Activated CD4-positive, alpha-beta T cell treated with anti-CD3 and anti-CD28 coated beads, Interleukin-2, Interleukin-4, amounts not matched to agents 100 ng/mL and 50 ng/mL, durations not matched to agents 16 hours and 8 hours (primary cell): Measurements from ENCODE around the gene ABLIM1.

Experiments
- DNase-seq: peaks from one replicate; pipeline ENCODE4 v3.0.0-alpha.2; 2020; ENCODE audit warnings: low spot score

The ABLIM1 gene

GRCh38 chr10:114545819-114546218 lies 112.3 kb downstream of the ABLIM1 start:
- DNase-seq, result no peak

GRCh38 chr10:114545071-114545470 lies 113.0 kb downstream of the ABLIM1 start:
- DNase-seq, result no peak

- DNase-seq, result peak; percentile 81
These were observed 113.9 kb downstream of the ABLIM1 start for GRCh38 chr10:114544045-114544659.

DNA sequence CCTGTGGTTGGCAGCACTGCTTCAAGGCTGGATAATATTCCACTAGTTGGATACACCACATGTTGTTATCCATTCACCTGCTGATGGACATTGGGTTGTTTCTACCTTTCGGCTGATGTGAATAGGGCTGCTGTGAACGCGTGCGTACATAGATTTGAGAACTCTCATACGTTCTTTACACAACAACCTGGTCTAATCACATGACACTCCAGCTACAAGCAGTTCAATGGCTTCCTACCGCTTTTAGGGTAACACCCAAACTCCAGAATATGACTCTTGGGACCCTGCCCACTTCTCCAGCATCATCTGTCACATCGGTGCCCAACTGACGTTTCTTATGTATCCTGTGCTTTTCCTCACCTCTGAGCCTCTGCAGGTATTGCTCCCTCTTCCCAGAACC lies 114.6 kb downstream of the ABLIM1 start:
- DNase-seq, result no peak

DNA sequence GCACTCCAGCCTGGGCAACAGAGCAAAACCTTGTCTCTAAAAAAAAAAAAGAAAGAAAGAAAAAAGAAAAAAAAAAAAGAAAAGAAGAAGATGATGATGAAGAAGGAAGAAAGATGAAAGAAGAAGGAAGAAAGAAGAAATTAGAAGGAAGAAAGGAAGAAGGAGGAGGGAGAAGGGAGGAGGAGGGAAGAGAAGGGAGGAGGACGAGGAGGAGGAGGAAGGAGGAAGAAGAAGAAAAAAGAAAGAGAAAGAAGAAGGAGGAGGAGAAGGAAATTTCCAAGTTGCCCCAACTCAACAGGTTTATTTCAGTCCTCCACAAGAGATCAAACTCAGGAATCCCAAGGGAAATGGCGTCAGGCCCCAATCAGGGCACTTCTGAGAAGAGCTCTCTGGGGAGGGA lies 115.7 kb downstream of the ABLIM1 start:
- no peak for DNase-seq

- no peak for DNase-seq
These were observed 116.3 kb downstream of the ABLIM1 start for GRCh38 chr10:114541797-114542160.

GRCh38 chr10:114541081-114541796 lies 116.8 kb downstream of the ABLIM1 start:
- peak; percentile 82 for DNase-seq

DNA sequence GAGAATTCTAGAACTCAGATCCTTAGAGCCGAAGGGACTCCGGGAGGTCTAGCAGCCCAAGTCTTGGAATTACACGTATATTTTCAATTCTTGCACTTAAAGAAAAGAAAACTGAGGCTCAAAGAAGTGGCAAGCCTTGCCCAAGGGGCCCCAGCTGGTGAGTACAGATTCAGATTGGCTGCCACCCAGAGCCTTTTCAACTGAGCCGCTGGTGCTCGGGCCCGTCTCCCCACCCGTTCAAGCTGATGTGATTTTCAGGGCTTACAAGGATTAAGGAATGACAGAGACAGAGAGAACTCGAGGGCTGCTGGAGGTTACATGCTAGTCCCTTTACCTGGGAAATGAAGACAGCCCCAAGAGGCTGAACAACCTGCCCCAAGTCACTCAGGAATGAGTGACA lies 117.8 kb downstream of the ABLIM1 start:
- no peak for DNase-seq

DNA sequence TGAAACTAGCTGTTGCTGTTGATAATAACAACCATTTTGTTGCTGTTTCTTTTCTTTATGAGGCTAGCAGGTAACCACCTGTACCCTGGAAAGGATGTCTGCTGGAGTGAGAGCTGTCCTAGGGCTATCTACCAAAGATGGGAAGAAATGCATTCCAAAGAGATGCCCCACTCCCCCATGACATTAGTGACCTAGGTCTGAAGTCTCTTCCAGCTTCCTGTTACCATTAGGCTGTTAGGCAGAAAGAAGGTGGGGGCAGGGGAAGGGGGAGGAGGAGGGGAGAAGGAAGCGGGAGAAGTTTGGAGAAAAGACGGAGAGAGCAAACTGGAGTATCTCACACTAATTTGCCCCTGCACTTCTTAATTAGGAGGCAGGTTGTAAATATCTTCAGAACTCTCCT lies 118.5 kb downstream of the ABLIM1 start:
- no peak for DNase-seq

GRCh38 chr10:114538181-114538906 lies 119.7 kb downstream of the ABLIM1 start:
- peak; percentile 40 for DNase-seq

DNA sequence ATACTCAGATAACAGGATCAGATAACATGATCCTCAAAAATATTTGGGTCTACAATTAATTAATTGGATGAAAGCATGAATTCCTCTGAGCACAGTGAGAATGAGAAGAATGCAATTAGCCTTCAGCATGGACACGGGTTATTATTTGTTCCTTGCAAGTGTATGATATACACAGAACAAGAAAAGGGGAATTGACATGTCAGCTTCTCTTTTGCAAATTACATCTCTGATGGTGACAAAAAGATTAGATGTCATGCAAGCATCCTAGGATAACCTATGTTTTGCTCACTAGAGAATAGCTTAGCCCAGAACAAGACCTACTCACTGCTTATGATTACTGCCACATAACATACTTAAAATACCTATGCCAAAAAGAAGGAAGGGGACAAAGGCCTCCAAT lies 120.3 kb downstream of the ABLIM1 start:
- DNase-seq, result no peak

DNA sequence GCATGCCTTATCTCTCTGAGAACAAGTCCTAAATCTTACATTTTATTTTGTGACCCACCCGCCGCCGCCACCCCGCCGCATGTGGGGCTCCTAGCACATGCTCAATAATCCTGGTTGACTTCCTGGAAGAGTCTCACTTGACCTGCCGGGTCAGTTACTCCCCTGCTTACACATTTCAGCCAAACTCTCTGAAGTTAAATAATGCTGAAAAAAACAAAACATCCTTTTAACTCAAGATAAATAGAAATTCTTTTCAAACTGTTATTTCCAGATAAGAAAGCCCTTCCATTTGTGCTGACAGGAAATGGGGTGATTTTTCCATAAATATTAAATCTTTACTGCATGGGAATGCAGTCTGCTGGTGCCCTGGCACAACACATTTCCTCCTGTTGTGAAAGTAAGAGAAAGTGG lies 123.5 kb downstream of the ABLIM1 start:
- DNase-seq, result no peak

DNA sequence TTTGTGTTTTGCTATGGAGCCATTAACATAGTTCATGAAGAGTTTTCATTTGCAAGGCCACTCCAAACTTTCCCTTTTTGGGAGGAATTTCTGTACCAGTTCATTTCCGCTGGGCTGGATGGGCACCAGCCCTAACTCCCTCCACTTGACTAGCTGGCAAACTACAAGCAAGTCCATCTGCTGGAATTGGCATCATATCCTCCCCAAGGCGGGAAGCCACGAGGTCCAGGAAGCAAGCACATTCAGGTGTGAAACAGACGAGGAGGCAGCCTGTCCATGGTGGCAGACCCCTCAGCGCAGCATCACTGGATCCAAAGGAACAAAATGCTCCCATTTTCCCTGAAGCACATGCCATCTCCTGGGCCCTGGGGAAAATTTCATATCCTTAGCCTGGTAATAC lies 125.8 kb downstream of the ABLIM1 start:
- DNase-seq, result no peak

DNA sequence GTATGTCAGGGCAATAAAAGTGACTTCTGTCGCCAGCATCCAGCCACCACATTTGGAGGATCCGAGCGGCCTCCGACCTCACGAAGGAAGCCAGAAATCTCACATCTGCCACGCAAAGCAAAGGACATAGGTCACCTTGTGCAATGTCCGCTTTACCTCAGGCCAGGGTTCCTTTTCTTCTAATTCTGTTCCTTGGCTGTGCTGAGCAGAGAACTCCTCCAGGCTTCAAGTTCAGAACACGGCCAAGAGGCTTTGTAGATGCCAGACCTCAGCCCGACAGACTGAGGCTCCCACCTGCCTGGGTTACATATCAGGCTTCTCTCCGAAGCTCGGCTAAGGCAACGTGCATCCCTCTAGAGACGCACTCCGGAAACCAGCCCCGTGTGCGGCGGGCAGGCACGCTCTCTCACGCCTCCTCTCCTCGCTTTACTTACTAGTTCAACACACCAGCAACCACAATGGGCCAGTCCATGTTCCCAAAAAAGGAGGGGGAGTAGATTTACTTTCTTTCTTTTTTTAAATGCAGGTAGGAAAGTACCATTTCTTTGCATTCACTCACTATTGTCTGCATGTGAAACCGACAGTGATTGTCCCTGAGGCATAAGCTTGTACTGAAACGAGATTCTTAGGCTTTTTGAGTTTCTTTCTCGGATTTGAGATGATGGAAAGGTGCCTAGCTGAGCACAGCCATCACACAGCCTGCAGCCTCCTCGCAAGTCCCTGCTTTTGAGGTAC lies 131.4 kb downstream of the ABLIM1 start:
- peak; percentile 91 for DNase-seq

- peak; percentile 61 for DNase-seq
These were observed 132.0 kb downstream of the ABLIM1 start for GRCh38 chr10:114526126-114526503.

- no peak for DNase-seq
These were observed 132.6 kb downstream of the ABLIM1 start for GRCh38 chr10:114525368-114525949.

- DNase-seq, result no peak
These were observed 134.2 kb downstream of the ABLIM1 start for GRCh38 chr10:114523876-114524275.

DNA sequence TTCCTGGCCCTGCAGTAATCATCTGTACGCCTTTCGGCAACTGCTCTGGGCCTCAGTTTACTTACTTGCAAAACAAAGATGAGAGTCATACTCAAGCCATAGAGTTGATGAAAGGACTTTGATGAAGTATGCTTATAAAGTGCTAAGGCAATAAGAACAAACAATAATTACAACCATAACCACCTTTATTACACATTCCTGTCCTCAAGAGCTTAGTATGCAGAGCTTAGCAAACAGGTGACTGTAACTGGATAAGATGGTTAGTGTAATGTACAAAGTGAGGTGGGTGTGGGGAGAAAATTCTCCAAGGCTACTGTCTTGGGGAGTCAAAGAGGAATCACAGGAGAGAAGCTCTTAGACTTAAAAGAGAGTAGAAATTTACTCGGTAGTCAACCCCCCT lies 136.8 kb downstream of the ABLIM1 start:
- no peak for DNase-seq

- no peak for DNase-seq
These were observed 137.6 kb downstream of the ABLIM1 start for GRCh38 chr10:114520453-114520852.

GRCh38 chr10:114519756-114520293 lies 138.2 kb downstream of the ABLIM1 start:
- DNase-seq, result no peak

DNA sequence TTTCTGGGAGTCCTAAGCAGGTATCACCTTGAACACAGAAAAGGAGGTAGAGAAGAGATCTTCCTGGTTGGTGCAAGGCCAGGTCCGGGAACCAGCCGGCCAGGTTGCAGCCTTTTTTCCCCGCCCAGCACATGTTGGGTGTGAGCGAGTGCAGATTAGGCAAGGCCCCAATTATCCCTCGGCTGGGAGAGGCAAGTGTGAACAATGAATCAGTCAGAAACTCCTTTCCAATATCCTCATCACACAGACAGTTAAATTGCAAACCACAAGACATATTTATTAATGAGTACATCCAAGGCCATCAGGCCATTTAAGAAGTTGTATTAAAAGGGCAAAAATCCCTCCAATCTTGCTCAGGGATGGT lies 138.8 kb downstream of the ABLIM1 start:
- no peak for DNase-seq
